ENCODE results near the gene IFIT3.

Gene IFIT3

DNA sequence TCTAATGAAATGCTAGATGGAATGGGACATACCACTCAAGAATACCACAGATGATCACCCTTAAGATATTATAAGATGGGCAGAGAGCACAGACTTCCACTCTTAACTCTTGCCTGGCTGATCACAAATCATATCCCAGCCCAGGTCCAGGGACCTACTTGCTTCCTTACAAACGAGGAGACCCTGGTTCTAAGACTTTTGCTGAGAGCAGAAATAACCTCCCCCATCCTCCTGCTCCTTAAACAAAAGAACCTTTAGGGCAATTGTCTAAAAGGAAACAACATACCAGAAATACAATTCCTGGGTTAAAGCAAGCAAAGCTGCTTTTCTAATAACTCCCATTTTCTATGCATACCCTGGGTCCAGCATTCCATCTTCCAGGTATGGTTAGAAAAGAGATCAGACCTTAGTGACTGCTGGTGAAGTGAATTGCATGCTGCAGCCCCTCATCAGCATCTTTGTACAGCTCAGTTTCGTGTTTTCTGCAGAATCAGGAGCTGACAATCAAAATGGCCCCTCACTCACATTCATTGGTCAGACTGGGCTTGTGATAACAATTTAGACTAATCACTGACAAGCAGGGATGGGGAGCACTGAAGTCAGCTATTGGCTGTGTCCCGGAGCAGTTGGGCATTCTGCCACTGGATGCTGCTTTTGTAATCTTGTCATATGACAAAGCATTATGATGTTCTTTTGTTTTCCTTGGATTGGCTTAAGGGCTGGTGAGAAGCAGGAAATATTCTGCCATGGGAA is 14.6 kb downstream of the IFIT3 start:
- TF ChIP-seq, protein P1, sequence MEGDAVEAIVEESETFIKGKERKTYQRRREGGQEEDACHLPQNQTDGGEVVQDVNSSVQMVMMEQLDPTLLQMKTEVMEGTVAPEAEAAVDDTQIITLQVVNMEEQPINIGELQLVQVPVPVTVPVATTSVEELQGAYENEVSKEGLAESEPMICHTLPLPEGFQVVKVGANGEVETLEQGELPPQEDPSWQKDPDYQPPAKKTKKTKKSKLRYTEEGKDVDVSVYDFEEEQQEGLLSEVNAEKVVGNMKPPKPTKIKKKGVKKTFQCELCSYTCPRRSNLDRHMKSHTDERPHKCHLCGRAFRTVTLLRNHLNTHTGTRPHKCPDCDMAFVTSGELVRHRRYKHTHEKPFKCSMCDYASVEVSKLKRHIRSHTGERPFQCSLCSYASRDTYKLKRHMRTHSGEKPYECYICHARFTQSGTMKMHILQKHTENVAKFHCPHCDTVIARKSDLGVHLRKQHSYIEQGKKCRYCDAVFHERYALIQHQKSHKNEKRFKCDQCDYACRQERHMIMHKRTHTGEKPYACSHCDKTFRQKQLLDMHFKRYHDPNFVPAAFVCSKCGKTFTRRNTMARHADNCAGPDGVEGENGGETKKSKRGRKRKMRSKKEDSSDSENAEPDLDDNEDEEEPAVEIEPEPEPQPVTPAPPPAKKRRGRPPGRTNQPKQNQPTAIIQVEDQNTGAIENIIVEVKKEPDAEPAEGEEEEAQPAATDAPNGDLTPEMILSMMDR (IDR thresholded peaks at IDR 0.05; ENCODE audit: low read depth, low read length), result no peak
- in situ Hi-C loops (cut with HindIII; ENCODE audit: low sequenced_read_pairs), result no loop called here
- H3K4me3 ChIP-seq (ENCODE audit: low read depth, low read length), result no peak overlapping the region
- peak; percentile 86 for DNase-seq (ENCODE audit: low read depth, low spot score)

- no peak for DNase-seq (ENCODE audit: low read depth, low spot score)
- in situ Hi-C loops (cut with HindIII; ENCODE audit: low sequenced_read_pairs), result no loop called here
- TF ChIP-seq, protein P1 (IDR thresholded peaks at IDR 0.05; ENCODE audit: low read depth, low read length), result no peak
- no peak overlapping the region for H3K4me3 ChIP-seq (ENCODE audit: low read depth, low read length)
Observed at GRCh38 chr10:89343089-89343767, 15.4 kb downstream of the IFIT3 start.

DNA sequence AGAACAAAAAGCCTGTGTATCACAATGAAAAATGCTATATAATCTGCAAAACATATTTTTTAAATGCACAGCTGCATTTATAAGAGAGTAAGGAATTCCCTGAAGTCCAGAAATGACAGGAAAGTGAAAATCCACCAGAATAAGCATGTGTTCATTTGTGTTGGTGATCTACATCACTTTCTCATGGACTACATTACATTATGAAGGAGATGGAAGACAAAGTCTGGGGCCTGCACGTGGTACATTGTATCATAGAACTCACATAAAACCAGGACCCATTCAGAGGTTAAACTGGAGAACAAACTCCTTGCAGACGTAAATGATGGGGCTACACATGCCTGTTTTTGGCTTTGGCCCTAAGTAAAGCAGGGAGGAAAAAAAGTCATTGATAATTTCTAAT is 16.4 kb downstream of the IFIT3 start:
- DNase-seq (ENCODE audit: low read depth, low spot score), result no peak
- no peak overlapping the region for H3K4me3 ChIP-seq (ENCODE audit: low read depth, low read length)
- in situ Hi-C loops (cut with HindIII; ENCODE audit: low sequenced_read_pairs), result no loop called here
- TF ChIP-seq, protein P1 (IDR thresholded peaks at IDR 0.05; ENCODE audit: low read depth, low read length), result no peak

- in situ Hi-C loops (cut with HindIII; ENCODE audit: low sequenced_read_pairs), result no loop called here
- H3K4me3 ChIP-seq (ENCODE audit: low read depth, low read length), result no peak overlapping the region
- DNase-seq (ENCODE audit: low read depth, low spot score), result no peak
- TF ChIP-seq, protein P1 (IDR thresholded peaks at IDR 0.05; ENCODE audit: low read depth, low read length), result no peak
Observed at GRCh38 chr10:89345367-89346000, 17.7 kb downstream of the IFIT3 start.

- no peak overlapping the region for H3K4me3 ChIP-seq (ENCODE audit: low read depth, low read length)
- in situ Hi-C loops (cut with HindIII; ENCODE audit: low sequenced_read_pairs), result no loop called here
- TF ChIP-seq, protein P1 (IDR thresholded peaks at IDR 0.05; ENCODE audit: low read depth, low read length), result no peak
- no peak for DNase-seq (ENCODE audit: low read depth, low spot score)
Observed at GRCh38 chr10:89346405-89347254, 18.8 kb downstream of the IFIT3 start.
